CD1c-positive myeloid dendritic cell (primary cell): ENCODE results near the gene AMN.
"Not testable (repeated sequence)": the region's sequence is repeated elsewhere in the genome, so short reads cannot be mapped to it uniquely, and the experiment has no call there.

Experiments
- DNase-seq: peaks from one replicate; pipeline ENCODE4 v3.0.0-alpha.2; 2016; ENCODE audit errors: extremely low spot score

Gene AMN

DNA sequence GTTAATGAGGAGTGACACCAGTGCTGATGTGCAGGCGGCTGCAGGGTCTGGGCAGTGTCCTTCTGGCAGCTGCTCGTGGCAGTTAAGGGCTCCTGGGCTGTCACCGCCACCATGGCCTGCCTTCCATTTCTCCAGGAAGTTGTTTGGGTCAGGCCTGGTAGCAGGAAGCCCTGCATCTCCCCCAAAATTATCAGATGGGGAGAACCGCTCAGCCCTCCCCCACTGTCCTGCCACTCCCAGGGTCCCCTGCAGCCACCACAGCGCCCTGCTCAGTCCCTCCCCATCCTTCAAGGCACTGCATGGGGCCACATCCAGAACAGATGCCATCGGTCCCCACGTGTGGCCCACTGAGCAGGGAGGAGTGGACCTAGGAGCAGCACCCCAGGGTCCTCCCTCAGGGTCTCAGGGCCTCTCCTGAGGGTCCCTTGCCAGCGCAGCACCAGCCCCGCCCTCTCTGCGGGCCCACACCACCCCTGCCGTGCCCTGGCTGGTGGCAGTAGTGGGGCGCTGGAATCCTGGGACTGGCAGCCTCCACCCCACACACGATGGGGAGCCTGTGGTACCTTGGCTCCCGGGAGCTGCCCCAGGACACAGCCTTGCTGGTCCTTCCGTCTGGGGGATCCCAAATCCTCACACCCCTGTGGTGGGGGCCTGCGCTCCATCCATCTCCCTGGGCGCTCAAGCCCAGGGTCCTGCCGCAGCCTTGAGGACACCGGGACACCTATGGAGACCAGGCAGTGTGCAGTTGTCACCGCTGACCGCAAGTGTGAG, 10.3 kb upstream of the AMN start:
- DNase-seq, result no peak

DNA sequence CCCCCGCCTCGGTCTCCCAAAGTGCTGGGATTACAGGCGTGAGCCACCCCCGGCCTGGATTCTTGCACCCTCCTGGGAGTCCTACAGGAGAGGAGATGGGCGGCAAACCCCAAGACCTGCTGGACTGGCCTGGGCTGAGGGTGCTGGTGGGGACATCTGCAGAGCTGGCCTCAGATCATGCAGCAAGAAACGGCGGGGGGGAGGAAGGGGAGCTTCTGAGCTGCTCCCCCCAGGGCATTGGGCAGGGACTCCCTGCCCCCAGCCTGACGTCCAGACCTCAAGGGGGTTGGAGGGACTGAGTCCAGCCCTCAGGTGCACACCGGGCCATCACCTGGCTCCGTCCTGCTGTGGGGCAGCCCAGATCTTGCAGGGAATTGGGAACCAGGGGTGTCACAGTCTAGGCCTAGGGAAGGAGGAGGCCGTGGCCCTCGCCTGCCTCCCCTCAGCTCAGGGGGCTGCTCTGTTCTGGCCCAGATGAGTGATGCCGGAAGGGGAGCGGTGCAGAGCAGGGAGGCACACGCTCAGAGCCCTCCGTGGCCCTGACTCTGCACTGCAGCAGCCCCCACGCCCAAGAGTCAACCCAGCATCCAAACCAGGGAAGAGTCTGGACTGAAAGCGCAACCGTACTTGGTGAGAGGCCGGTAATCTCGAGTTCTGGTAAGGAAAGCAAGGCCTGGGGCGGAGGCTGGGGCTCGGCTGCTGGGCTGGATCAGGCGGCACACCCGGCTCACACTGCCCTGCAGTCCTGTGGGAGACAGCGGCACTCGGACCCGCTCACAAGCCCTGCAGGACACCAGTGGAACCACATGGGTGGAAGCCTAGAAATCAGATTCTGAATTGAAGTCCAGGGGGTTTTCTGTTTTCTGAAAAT, 8.9 kb upstream of the AMN start:
- no peak for DNase-seq

DNA sequence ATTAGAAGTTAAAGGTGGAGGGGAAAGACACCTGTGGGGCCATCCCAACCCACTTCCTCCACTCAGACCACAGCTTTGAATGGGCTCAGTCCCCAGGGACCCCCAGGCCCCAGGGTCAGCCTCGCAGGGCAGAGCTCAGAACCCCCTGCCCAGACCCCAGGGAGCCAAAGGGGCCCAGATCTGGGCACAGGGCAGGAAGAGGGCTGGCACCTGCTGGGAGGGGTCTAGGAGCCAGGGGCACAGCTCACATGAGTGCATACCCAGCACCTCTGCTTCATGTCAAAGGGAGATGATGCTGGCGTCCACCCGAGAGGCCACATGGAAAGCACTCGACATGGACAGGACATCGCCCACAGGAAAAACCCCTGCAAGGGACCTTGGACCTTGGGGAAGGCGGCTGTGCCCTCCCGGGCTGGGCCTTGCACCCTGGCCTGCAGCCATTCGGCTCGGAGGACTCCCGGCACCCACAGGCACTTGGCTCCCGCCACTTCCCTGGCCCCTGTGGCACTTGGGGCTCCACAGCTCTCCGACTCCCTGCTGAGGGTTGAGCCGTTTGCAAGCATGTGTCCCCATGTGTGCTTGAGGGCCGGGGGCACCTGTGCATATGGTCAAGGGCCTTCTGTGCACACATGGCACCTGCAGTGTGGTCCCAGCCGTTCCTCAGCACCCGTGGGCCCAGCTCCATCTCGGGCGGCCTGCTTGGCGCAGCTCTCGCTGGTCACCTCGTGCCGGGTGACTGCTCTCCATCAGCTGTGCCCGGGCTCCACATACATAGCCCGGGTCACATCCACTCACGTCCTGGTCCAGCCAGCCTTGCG, 7.8 kb upstream of the AMN start:
- DNase-seq, result no peak

DNA sequence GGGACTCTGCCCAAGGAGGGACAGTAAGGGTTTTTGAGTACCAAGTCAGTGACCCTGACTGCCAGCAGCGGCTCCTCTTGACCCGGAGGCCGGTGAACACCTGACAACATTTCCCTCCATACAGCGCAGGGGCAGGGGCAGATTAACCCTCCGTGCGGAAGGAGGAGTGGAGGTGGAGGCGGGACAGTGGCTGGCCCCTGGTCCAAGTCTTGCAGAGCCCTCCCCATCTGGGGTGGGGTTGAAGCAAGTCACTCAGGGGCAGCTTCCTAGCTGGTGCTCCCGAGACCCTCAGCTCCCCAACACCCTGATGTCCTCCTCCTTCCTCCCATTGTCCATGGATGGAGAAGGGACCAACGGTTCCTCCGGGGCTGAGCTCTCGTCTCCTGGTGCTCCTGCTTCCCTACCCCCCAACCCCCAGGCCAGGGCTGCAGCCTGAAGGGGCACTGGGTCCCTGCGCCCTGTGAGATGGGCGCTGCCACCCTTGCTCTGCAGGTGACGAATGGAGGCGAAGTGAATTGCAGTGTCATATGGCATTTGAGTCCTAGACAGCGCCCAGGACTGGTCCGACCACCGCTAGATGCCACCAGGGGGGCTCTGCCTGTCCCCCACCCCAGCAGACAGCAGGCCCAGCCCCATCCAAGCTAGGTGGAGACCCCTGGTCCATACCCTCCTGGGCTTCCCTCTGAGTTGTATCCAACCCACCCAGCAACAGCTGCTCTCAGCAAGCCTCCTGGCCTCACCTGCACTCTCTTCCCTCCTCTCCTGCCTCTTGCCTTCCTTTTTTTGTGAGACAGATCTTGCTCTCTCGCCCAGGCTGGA, 7.0 kb upstream of the AMN start:
- DNase-seq, result no peak

DNA sequence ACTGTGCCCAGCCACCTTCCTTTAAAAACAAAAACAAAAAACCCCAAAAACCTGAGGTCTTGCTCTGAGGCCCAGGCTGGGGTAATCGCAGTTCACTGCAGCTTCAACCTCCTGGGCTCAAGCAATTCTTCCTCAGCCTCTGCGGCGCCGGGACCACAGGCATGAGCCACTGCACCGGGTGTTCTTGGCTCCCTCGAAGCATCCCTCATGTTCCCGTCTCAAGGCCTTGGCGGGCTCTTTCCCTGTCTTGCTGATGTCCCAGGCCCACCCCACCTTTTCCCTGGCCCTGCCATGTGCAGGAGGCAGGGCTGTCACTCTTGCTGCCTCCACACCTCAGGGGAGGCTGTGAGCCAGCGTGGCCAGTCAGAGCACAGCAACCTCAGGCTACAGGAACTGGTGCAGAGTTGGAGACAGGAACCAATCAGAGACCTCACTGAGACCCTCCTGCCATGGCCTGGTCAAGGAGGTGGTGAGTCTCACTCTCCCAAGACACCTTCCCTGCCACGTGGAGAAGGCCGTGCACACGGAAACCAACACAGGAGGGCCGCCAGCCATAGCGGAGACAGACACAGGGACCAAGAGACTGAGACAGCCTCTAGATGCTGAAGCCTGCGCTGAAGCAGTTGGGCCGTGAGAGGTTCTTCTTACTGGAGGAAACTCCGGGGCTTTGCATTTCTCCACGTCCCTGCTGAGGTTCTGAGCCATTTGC, 6.0 kb upstream of the AMN start:
- no peak for DNase-seq

DNA sequence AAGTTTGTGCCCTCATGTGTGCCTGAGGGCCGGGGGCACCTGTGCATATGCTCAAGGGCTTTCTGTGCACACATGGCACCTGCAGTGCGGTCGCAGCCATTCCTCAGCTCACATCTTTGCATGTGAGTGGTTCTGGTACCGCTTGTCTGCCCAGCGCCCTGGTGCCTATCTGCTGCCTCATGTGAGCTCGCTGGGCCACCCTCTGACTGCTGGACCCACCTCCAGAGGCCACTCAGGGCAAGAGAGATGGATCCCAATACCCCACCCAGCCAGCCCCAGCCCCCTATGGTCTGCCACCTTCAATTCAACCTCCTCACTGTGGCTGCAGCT, 5.4 kb upstream of the AMN start:
- no peak for DNase-seq

DNA sequence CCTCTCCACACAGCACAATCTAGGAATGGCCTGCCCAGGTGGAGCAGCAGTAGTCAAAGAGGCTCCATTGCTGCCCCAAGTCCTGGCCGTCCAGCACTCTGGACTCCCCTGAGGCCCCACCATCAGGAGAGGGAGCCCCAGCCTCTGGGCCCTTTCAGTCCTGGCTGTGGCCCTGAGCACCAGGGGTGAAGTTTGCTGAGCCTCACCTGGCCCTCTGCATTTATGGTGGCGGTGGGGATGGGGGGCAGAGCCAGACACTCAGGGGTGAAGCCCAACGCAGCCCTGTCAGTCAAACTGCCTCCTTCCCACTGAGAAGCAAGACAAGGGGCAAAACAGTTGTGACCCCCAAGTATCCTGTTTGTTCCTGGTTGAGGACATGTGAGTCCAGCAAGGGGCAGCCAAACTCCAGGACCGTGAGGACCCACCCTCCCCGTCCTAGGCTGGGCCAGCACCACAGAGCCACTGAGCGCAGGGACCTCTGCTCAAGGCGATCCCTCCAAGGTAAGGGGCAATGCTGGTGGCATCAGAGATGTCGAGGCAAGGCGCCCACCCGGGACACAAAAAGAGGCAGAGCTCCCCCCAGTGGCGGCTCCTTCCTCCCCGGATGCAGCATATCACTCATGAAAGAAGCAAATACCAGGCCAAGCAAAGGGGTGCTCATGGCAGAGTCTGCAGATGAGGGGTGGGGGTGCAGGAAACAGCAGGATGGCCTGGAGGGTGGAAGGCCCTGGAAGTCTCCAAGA, 4.8 kb upstream of the AMN start:
- DNase-seq, result peak; percentile 31

DNA sequence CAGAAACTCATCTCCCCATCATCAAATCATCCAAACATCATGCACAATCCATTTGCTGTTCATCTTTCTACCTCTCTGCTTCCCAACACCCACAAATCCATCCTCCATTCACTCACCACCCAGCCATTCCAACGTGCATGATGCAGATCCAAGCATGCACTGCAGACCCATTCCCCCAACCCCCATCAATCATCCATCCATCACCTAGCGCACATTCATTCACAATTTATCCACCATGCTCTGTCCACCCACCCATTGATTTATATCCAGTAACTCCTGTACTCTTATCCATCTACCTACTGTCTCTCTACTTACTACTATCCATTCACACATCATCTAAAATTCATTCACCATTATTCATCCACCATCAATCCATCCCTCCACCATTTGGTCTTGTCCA, 4.0 kb upstream of the AMN start:
- no peak for DNase-seq

DNA sequence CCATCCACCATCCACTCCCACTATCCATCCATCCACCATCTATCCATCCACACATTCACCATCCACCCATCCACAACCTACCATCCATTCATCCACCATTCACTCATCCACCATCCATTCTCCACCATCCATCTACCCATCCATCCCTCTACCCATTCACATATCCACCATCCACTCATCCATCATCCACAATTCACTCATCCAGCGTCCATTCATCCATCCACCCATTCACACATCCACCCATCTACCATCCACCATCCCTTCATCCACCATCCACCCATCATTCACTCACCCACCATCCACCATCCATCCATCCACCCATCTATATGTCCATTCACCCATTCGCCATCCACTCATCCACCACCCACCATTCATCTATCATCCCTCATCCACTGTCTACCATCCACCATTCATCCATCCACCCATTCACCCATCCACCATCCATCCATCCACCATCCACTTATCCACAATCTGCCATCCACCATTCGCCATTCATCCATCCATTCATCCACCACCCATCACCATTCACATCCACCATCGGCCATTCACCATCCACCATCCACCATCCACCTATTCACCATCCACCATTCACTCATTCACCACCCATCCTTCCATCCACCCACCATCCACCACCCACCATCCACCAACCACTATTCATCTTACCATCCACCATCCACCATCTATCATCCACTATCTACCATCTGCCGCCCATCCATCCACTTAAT, 2.0 kb upstream of the AMN start:
- DNase-seq, result no peak

DNA sequence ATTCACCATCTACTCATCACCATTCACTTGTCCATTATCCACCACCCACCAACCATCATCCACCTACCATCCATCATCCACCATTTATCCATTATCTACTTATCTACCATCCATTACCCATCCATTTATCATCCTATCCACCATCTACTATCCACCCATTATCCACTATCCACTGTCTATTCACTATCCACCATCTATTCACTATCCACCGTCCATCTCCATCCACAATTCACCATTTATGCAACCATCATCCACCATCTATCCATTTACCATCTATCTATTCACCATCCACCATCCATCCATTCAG, 1.5 kb upstream of the AMN start:
- DNase-seq, result no peak

DNA sequence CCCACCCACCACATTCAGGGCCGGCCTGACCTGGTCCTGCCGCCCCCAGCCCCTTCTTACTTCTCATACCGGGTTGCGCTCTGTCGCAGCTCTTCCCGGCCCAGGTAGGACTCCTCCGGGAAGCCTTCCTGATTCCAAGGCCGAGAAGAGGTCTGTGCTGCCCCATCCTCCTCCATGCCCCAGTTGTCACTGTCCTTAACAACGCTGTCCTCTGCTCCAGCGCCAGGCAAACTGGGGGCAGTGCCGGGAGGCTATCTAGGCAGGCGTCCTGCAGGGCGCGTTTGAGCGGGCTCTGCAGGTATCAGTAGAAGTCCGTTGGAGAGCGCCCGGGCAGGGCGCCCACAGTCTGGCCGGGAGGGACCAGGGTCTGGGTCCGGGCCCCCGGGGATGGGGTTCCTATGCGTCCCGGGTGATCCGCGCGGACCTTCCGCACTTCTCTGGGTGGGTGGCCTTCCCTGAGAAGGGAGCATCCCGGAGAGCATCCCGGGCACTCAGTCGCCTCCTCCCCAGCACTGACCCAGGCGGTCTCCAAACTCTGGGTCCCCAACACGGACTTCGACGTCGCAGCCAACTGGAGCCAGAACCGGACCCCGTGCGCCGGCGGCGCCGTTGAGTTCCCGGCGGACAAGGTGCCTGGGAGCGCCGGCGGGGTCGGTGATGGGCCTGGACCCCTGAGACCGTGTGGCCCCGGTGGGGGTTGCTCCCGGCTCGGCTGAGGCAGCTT, 900 bp downstream of the AMN start:
- no peak for DNase-seq

DNA sequence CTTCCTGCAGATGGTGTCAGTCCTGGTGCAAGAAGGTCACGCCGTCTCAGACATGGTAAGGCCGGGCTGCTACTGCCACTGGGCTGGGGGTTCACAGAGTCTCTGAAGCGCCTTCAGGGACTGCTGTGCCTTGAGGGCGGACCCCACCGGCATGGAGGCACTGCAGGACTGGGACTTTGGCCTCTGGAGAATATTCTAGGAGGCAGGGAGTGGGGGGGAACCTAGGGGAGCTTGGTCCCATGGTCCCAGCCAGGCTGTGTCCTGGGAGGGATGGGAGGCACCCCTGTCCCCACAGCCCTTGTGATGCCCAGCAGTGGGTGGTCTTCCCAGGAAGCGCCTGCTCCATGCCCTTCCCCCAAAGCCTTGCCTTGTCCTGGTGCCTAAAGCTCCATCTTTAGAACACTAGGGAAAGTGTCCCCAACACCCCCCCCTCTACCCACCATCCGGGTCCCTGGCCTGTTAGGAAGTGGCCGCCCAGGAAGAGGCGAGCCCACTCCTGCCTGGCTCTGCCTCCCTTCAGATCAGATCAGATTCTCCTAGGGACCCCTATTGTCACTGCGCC, 1.5 kb downstream of the AMN start:
- DNase-seq, result no peak

DNA sequence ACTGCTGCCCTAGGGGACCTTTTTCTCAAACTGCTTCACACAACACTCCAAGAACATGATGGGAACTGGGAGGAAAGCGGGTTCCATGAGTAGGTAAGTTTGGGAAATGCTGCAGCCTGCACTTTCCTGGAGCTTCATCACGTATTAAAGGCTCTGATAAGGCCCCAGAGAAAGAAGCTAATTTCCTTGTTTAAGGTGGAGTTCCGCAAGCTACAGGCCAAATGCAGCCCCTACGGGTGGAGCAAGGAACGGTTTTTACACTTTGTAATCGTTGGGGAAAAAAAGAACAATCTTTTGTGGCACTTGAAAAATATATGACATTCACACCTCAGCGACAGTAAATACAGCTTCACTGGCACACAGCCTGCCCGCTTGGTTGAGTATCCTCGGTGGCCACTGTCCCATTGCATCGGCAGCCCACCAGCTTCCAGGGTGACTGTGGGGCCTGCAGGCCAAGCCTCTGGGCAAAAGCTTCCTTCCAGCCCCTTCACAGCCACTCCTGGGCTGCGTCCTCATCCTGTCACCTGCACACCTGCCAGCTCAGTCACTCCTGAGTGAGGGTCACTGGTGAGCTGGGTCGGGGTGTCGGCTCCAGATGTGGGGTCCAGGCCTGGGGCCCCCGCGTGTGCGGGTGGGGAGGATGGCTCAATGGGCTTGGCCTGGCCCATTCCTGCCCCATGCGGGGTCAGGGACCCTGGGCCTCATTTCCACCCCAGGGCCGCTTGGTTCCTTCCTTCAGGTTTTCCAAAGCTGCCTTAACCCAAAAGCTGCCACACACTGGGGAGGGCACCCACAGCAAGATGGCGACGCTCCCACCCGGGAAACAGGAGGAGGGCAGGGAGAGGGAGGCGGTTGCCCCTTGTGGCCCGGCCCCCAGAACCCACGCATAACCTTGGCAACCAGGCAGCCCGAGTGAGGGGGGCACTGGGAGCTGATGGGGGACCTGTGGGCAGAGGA, 2.4 kb downstream of the AMN start:
- DNase-seq, result no peak

DNA sequence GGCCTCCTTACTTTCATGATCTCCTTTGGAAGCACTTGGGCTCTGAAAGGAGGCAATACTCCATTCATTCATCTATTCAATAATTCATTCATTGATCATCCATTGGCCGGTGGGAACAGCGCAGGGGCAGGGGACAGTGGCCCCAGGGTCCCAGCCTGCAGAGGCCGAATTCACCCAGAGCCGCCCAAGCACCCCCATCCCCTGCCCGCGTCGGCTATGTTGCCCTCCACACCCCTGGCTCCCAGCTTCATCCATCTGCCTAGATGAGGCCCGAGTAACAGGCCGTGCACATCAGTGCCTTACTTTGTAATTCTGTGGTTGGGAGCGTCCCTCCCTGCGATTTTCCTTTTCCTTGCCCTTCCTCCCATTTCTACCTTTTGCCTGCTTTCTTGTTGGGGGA, 3.2 kb downstream of the AMN start:
- no peak for DNase-seq

DNA sequence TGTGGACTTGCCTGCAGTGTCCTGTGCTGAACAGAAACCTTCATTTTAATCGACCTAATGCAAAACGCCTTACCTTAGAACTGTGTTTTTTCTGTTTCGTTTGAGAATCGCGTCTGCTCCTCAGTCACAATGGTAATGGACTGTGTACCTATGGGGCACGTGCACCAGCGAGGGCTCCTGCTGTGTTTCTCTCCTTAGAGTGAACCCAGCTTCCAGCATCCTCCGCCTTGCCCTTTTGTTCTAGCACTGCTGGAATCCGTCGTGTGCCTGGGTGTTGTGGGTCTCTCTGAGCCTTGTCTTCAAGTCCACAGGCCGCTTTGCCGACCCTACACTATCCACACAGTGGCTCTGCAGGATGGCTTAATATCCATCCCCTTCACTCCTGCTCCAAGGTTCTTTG, 3.6 kb downstream of the AMN start:
- no peak for DNase-seq

DNA sequence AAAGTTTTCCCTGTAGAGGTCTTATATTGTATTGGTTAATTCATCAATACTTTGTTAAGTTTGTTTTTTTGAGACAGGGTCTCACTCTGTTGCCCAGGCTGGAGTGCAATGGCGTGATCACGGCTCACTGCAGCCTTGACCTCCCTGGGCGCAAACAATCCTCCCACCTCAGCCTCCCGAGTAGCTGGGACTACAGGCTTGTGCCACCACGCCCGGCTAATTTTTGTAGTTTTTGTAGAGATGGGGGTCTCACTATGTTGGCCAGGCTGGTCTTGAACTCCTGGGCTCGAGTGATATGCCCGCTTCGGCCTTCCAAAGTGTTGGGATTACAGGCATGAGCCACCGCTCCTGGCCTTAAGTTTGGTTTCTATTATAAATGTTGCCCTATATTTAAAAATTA, 4.4 kb downstream of the AMN start:
- not testable (repeated sequence) for DNase-seq

DNA sequence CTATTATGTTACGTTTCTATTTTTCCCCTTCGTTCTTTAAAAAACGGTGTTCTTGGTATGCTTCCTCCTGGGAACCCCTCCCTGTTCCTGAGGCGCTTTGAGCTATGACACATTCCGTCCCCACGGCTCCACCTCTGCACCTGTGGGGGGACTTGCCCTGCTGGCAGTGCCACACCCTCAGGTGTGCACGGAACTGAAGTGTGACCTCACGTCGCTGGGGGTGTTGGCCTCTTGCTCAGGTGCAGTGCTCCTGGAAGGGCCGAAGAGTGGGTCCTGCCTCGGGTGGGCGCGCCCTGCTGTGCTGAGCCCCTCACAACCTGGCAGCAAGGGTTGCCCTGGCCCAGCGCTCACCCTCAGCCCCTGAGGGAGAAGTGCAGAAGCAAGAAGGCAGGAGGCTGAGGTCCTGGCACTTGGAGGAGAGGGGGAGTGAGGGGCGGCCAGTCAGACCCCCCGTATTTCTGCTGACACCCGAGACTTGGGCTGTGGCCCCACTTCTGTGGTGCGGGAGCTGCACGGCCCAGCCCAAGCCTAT, 4.9 kb downstream of the AMN start:
- no peak for DNase-seq
